Gastrocnemius medialis (tissue), 4 donors: ENCODE data around the gene ADRA2C. TPM values are rescaled to one million over a fixed set of nuclear protein-coding genes. Genes with fewer than 3 reads are reported as not detected.

Experiments used
- ATAC-seq, 2 donors: fragments of 150-250 bp; one replicate each; pipeline ENCODE4 v1.9.1; 2016
- DNase-seq, 2 donors: peaks; one replicate each; pipeline ENCODE4 v3.0.0-alpha.2; 2019
- H3K27ac ChIP-seq, 4 donors: fragments of 200-600 bp; sonication (generic); 1 replicate in 1 of 4; 2 replicates in 3 of 4; pipeline ENCODE4 v1.5.1; 2016 to 2018; ENCODE audit warnings: mild to moderate bottlenecking in 2 of 4, moderate library complexity in 1 of 4
- H3K27me3 ChIP-seq, 3 donors: fragments of 200-600 bp; sonication (generic) in 2 of 3; 1 replicate in 1 of 3; 2 replicates in 2 of 3; pipeline versions ENCODE4 v1.5.1 to v1.6.0; 2016 to 2019; ENCODE audit warnings: mild to moderate bottlenecking in 1 of 3, moderate library complexity in 1 of 3
- H3K36me3 ChIP-seq, 2 donors: fragments of 200-600 bp; sonication (generic) in 1 of 2; one replicate each; pipeline ENCODE4 v1.5.1; 2017 to 2018
- H3K4me1 ChIP-seq, 2 donors: fragments of 200-600 bp; sonication (generic) in 1 of 2; one replicate each; pipeline ENCODE4 v1.5.1; 2016 to 2017; ENCODE audit warnings: mild to moderate bottlenecking in 2 of 2
- H3K4me3 ChIP-seq, 4 donors: fragments of 200-600 bp; sonication (generic) in 3 of 4; 1 replicate in 1 of 4; 2 replicates in 3 of 4; pipeline ENCODE4 v1.5.1; 2016 to 2019; ENCODE audit warnings: mild to moderate bottlenecking in 2 of 4
- H3K9me3 ChIP-seq, 3 donors: fragments of 200-600 bp; sonication (generic) in 2 of 3; 1 replicate in 1 of 3; 2 replicates in 2 of 3; pipeline ENCODE4 v1.5.1; 2016 to 2019
- POLR2A ChIP-seq, 2 donors: fragments of 450-650 bp; IDR thresholded peaks; one replicate each; pipeline ENCODE4 v1.6.1; 2017; ENCODE audit warnings: antibody characterized with exemption in 2 of 2, mild to moderate bottlenecking in 2 of 2, moderate library complexity in 2 of 2
- in situ Hi-C, 4 donors: fragments of 200-750 bp; cut with MboI; loops; one replicate each; pipeline versions ENCODE4 v1.15.0 to v1.8.0; 2017; ENCODE audit warnings: low sequenced_read_pairs in 4 of 4
- intact Hi-C: fragments of 100-400 bp; cut with DNase I; formaldehyde crosslinking; loops from one replicate; pipeline ENCODE4 v1.15.1; 2023; ENCODE audit warnings: low total_unique reads
- total RNA-seq, 4 donors: library from RNA; depleted of rRNA; stranded (reverse); fragments of >200 nt; gene quantifications; one replicate each; pipeline versions ENCODE4 v1.1.0 to v1.2.3, GENCODE V29; 2016
- TF ChIP-seq, protein P1 (sequence below), 5 experiments: fragments of 450-650 bp in 3 of 5; fragments of 200-600 bp in 2 of 5; sonication (generic) in 2 of 5; IDR thresholded peaks in 4 of 5; conservative IDR thresholded peaks in 1 of 5; 1 replicate in 4 of 5; 2 replicates in 1 of 5; pipeline ENCODE4 v1.5.1; 2016 to 2019; ENCODE audit warnings: antibody characterized with exemption in 5 of 5, mild to moderate bottlenecking in 3 of 5, moderate library complexity in 3 of 5

Gene ADRA2C
- total RNA-seq, 4 donors from 2014 or later: 2.5 to 7.9 (median 4.8) TPM

DNA sequence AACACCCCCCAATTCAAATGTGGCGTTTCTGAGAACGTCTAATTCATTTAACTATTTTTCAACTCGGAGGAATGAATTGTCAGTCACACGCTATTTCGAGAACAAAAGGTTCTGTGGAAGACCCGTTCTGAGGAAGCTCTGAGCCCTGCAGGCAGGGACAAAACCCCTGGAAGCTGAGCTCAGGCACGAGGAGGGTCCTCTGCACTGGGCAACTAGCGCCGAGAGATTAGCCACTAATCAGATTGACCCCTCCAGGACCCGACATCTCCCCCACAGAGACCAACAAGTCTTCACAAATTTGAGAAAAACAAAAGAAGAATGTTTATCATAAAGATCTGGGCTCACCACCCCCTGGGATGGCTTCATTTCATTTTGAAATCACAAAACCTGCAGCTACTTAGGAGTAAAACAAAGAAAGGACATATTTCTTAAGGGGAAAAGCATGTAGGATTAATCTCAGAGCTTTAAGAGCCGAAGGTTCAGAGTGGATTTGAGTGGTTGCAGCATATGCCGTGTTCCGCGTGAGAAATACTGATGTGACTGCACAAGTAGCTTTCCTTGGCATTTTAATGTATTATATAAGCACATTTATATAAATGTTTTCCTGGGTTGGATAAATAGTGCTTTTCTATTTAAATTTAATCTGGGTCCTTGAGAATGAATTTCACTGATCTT lies 41.8 kb downstream of the ADRA2C start:
- H3K27me3 ChIP-seq: peaks cover 4 to 17% (median 12%) of the 10 kb centered on the region in 3 donors
- H3K9me3 ChIP-seq: no peaks in the 10 kb centered on the region
- ATAC-seq (no peak), DNase-seq (no peak)
- H3K4me1 ChIP-seq: no peaks in the 10 kb centered on the region
- no peak for TF ChIP-seq POLR2A (IDR thresholded peaks at IDR 0.05)
- TF ChIP-seq, protein P1, sequence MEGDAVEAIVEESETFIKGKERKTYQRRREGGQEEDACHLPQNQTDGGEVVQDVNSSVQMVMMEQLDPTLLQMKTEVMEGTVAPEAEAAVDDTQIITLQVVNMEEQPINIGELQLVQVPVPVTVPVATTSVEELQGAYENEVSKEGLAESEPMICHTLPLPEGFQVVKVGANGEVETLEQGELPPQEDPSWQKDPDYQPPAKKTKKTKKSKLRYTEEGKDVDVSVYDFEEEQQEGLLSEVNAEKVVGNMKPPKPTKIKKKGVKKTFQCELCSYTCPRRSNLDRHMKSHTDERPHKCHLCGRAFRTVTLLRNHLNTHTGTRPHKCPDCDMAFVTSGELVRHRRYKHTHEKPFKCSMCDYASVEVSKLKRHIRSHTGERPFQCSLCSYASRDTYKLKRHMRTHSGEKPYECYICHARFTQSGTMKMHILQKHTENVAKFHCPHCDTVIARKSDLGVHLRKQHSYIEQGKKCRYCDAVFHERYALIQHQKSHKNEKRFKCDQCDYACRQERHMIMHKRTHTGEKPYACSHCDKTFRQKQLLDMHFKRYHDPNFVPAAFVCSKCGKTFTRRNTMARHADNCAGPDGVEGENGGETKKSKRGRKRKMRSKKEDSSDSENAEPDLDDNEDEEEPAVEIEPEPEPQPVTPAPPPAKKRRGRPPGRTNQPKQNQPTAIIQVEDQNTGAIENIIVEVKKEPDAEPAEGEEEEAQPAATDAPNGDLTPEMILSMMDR (IDR thresholded peaks at IDR 0.05 in 4 of 5, conservative IDR thresholded peaks at IDR 0.05 in 1 of 5): no peak
- no peak overlapping the region for H3K27ac ChIP-seq
- H3K36me3 ChIP-seq: no peaks in the 10 kb centered on the region
- no peak overlapping the region for H3K4me3 ChIP-seq
- in situ Hi-C loops: no loop called here
- intact Hi-C loops: no loop called here

DNA sequence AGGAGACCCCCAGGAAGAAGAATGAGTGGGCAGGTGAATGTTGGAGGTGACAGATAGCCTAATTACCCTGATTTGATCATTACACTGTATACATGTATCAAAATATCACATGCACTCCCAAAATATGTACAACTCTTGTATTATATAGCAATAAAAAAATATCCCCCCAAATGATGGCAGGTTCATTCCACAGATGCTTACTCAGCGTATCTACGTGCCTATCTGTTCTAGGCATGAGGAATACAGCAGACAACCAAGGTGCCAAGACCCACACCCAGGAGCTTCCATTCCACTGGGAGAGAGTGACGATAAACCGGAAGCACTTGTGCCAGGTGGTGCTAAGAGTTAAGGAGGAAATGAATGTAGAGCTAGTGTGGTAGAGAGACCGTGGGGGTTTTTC lies 42.4 kb downstream of the ADRA2C start:
- Histone ChIP-seq H3K4me1 (no peaks in the 10 kb centered on the region), H3K9me3 (no peaks in the 10 kb centered on the region), H3K36me3 (no peaks in the 10 kb centered on the region), H3K27ac (no peak overlapping the region), H3K27me3 (peaks cover 4 to 15% (median 6%) of the 10 kb centered on the region in 3 donors), H3K4me3 (no peak overlapping the region)
- TF ChIP-seq POLR2A (IDR thresholded peaks at IDR 0.05): no peak
- TF ChIP-seq, protein P1 (IDR thresholded peaks at IDR 0.05 in 4 of 5, conservative IDR thresholded peaks at IDR 0.05 in 1 of 5): no peak
- intact Hi-C loops (no loop called here), in situ Hi-C loops (no loop called here)
- DNase-seq: no peak
- no peak for ATAC-seq

DNA sequence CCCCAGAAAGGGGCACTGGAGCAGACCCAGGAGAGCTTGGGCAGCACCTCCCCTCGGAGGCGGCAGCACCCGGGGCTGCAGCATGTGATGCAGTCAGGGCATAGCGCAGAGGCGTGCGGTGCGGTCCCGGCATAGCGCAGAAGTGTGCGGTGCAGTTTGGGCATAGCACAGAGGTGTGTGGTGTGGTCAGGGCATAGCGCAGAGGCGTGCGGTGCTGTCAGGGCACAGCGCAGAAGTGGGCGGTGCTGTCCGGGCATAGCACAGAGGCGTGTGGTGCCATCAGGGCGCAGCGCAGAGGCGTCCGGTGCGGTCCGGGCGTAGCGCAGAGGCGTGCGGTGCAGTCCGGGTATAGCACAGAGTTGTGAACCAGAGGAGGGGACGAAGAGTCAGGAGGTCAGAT lies 42.8 kb downstream of the ADRA2C start:
- H3K27me3 ChIP-seq: peaks cover 4 to 15% (median 6%) of the 10 kb centered on the region in 3 donors
- no peaks in the 10 kb centered on the region for H3K9me3 ChIP-seq
- no peak for TF ChIP-seq POLR2A (IDR thresholded peaks at IDR 0.05)
- TF ChIP-seq, protein P1 (IDR thresholded peaks at IDR 0.05 in 4 of 5, conservative IDR thresholded peaks at IDR 0.05 in 1 of 5): no peak
- intact Hi-C loops: no loop called here
- H3K4me1 ChIP-seq: no peaks in the 10 kb centered on the region
- in situ Hi-C loops: no loop called here
- no peaks in the 10 kb centered on the region for H3K36me3 ChIP-seq
- no peak for DNase-seq
- no peak overlapping the region for H3K27ac ChIP-seq
- no peak overlapping the region for H3K4me3 ChIP-seq
- no peak for ATAC-seq

DNA sequence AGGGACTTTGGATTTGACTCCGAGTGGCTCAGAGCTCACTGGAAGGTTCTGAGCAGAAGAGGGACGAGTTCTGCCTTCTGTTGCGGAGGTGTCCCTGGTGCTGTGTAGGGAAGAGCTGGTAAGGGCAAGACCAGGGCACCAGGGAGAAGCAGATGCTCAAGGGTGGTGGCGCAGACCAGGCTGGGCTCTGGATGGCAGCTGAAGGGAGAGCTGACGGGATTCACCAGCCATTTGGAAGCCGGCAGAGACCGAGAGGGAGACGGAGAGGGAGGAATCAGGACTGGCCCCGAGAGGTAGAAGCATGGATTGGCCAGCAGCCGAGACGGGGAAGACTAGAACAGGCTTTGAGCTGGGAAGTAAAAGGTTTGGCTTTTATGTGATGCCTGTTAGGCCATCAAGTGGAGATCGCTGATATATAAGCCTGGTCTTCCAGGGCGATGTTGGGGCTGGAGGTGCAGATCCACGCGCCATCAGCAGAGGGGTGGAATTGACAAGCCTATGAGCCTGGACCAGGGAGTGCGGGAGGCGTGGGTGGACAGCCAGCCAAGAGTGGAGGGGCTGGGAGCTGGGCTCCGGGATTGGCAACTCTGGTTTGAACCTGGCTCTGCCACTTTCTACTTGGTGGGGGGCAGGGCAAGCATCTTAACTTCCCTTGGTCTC lies 43.4 kb downstream of the ADRA2C start:
- in situ Hi-C loops (no loop called here), intact Hi-C loops (no loop called here)
- H3K27me3 ChIP-seq: peaks cover 4 to 15% (median 6%) of the 10 kb centered on the region in 3 donors
- no peak overlapping the region for H3K4me3 ChIP-seq
- ATAC-seq (no peak), DNase-seq (no peak)
- H3K36me3 ChIP-seq: no peaks in the 10 kb centered on the region
- no peaks in the 10 kb centered on the region for H3K9me3 ChIP-seq
- no peak for TF ChIP-seq POLR2A (IDR thresholded peaks at IDR 0.05)
- TF ChIP-seq, protein P1 (IDR thresholded peaks at IDR 0.05 in 4 of 5, conservative IDR thresholded peaks at IDR 0.05 in 1 of 5): no peak
- H3K4me1 ChIP-seq: no peaks in the 10 kb centered on the region
- no peak overlapping the region for H3K27ac ChIP-seq
